H1 (cell line): Measurements from ENCODE around the gene CTNNA3. TPM values are rescaled to one million over a fixed set of nuclear protein-coding genes. Genes with fewer than 3 reads are reported as not detected.

Experiments used
- CHD7 ChIP-seq: fragments of 300-600 bp; sonication (generic); IDR thresholded peaks from 2 replicates; pipeline ENCODE4 v1.7.1; 2012; ENCODE audit warnings: low read length, moderate library complexity, mild to moderate bottlenecking, inconsistent platforms; ENCODE audit not compliant: insufficient replicate concordance
- RBBP5 ChIP-seq: IDR thresholded peaks from 2 replicates; pipeline ENCODE4 v1.7.1; 2012; ENCODE audit warnings: low read depth, mild to moderate bottlenecking, inconsistent platforms, low read length, moderate library complexity, borderline replicate concordance
- polyA plus RNA-seq, 7 experiments: library from polyadenylated mRNA; depleted of rRNA in 3 of 7; stranded (reverse) in 5 of 7; unstranded in 2 of 7; fragments of >200 nt in 5 of 7; fragments of 200-250 nt in 2 of 7; gene quantifications; 1 replicate in 5 of 7; 2 replicates in 1 of 7; 4 replicates in 1 of 7; pipeline versions ENCODE4 v1.2.1 to v1.2.3, GENCODE V29; 2011 to 2013; ENCODE audit warnings: missing spikeins in 2 of 7, mixed read lengths in 2 of 7
- total RNA-seq: library from RNA; stranded (reverse); fragmentation: NEBNext Ultra II Directional; extraction: Animal tissue kit (Norgen Biotek cat#: 25700); gene quantifications from 2 replicates; pipeline ENCODE4 v1.2.1, GENCODE V29; 2021

Gene CTNNA3
- total and polyA plus RNA-seq, 2 of the 8 experiments (the other 6 are each of a cell fraction or from before 2014, with no cell fraction given), result 1.3 to 1.5 TPM

GRCh38 chr10:65968437-65968836 is 1727.6 kb downstream of the CTNNA3 start (continued):
- TF ChIP-seq CHD7 (no peak), RBBP5 (no peak)
- TF ChIP-seq, all 59 proteins: peak for 0
